GM10266 (cell line): ENCODE data around the gene SLC39A7.

Source experiments
- DNase-seq: peaks from one replicate; pipeline ENCODE4 v3.0.0; 2012; ENCODE audit errors: extremely low spot score
- CTCF ChIP-seq: IDR thresholded peaks from 2 replicates; pipeline ENCODE4 v1.5.1; 2012; ENCODE audit warnings: mild to moderate bottlenecking, low read depth; ENCODE audit not compliant: control insufficient read depth, insufficient read depth; ENCODE audit errors: missing control alignments

The SLC39A7 gene

DNA sequence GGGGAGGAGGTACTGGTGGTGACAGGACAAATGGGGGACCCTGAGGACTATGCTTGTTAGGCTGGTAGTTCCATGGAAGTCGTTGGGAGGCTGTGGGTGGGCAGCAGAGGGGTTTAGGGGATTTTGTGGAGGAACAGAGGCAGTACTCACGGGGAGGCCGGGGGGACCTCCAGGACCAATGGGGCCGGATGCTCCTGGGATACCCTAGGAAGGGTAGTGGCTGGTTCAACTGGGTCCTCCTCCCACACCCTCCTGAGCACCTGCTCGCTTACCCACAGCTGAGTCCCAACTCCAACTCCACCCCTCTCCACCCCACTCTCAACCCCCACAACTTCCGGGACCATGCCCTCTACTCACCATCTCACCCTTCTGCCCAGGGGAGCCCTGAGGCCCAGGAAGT is 34.3 kb upstream of the SLC39A7 start:
- TF ChIP-seq CTCF: no peak
- no peak for DNase-seq

GRCh38 chr6:33166811-33167210 is 33.9 kb upstream of the SLC39A7 start:
- TF ChIP-seq CTCF: no peak
- DNase-seq: no peak

GRCh38 chr6:33167374-33168283 is 33.0 kb upstream of the SLC39A7 start:
- TF ChIP-seq CTCF: no peak
- DNase-seq: no peak

- TF ChIP-seq CTCF: no peak
- DNase-seq: no peak
These were observed 32.4 kb upstream of the SLC39A7 start for GRCh38 chr6:33168284-33168601.

DNA sequence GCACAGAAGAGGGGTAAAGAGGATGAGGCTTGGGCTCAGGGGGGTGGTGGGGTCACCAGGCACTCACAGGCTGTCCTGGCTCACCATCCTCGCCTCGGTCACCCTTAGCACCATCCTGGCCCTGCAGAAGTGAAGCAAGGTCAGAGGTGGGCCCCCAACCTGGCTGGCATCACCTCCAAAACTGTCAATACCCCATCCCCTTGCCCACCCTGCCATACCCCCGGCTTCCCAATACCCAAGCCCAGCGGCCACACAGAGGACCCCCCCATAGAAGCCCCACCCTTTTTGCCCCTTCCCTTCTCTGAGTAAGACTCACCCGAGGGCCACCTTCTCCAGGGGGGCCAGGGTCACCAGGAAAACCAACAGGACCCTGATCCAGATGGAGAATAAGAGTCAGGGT is 32.0 kb upstream of the SLC39A7 start:
- no peak for TF ChIP-seq CTCF
- DNase-seq: no peak

DNA sequence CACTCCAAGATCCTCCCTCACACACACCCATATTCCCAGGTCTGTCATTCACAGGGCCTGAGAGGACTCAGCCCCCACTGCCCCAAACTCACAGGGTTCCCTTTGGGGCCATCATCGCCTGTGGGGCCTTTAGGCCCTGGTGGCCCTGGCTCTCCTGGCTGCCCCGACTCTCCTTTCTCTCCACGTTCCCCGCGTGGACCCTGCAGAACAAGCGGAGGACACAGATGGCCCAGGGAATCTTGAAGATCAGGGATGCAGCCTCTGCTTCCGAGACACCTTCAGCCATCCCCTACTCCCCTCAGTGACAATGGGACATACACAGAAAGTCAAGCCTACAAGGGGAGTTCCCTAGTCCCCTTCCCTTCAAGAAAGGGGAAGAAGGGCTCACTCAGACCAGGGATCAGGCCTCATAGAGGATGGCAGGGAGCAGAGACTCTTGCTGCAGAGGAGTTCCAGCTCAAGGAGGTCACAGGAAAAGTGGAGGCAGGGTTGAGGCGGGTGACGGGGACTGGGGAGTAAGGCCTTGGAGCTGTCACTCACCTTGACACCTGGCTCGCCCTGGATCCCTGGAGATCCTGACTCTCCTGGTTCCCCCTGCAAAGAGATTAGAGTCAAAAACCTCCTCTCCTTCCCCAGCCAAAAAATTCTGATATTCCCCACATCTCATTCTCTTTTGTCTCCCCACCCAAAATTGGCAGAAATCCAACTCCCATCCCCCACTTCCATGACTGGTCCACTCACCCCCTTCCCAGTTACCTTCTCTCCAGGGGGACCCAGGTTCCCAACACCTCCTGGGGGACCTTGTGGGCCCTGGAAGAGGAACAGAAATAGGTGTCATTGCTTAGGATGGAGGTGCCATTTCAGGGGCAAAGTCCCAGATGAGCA is 31.1 kb upstream of the SLC39A7 start:
- no peak for DNase-seq
- no peak for TF ChIP-seq CTCF
